ENCODE measurements around the gene FAM120C.

Gene FAM120C

GRCh38 chrX:54030329-54030728 is 152.7 kb downstream of the FAM120C start:
- DNase-seq (ENCODE audit: low read depth in 2 of 2), result no peak

DNA sequence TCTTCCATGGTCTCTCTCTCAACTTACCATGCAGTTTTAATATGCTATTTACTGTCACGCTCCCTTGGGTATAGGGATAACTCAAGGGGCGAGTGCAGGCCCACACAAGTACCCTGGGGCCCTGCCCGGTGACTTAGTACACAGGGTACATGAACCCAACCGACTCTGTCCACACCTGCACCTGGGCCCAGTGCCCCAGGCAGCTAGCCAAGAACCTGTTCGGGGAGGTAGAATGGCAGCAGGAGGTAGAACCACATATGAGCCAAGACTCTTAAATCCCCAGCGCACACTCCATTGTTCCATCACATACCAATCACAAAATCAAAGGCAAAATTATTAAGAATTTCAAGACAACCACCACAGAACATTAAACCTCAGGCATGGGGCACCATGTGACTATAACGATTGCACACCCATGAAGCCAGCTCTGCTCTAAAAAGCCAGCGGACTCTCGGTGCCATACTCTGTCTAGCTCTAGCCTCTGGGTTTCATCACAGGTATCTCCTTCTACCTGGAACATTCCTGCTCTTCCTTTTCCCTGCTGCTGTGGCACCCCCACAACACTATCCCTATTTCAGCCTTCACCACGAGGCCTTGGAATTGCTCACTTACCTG is 153.4 kb downstream of the FAM120C start:
- no peak for DNase-seq (ENCODE audit: low read depth in 2 of 2)

DNA sequence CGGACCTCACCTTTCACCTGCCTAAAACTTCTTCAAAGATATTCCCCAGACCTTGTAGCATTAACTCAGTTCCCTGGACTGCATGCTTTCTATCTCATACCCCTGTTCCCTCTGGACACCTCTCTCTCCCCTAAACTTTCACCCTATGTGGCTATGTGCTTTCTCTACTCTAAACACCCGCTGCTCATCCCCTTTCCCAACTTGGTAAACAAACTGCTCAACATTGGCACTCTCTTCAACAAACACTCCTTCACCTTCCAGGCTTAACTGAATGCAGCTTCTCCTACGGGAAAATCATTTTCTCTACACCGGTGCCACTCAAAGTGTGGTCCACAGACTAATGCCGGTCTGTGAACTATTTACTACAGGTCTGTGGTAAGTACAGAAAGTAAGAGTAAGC is 158.7 kb downstream of the FAM120C start:
- DNase-seq (ENCODE audit: low read depth in 2 of 2), result no peak

All from stimulated activated CD8-positive, alpha-beta memory T cell treated with anti-CD3 and anti-CD28 coated beads, Interleukin-15, amount 100 ng/mL, for 4 hours (primary cell).